SK-N-SH treated with all-trans-retinoic acid at 6 μM for 48 hours (cell line): ENCODE data around the gene FAR2.

Source experiments
- ARNTL ChIP-seq: fragments of 450-650 bp; formaldehyde crosslinking; IDR thresholded peaks from 2 replicates; pipeline ENCODE4 v1.5.0; 2020; ENCODE audit warnings: low read depth, mild to moderate bottlenecking, moderate library complexity, borderline replicate concordance
- BACH2 ChIP-seq: fragments of 250-450 bp; sonication (Bioruptor Pico); IDR thresholded peaks from 2 replicates; pipeline ENCODE4 v1.9.0; 2021; ENCODE audit warnings: mild to moderate bottlenecking, borderline replicate concordance
- GLIS3 ChIP-seq: fragments of 250-450 bp; sonication (Bioruptor Pico); IDR thresholded peaks from 2 replicates; pipeline ENCODE4 v1.5.0; 2020; ENCODE audit warnings: mild to moderate bottlenecking, moderate library complexity
- ISL1 ChIP-seq: fragments of 250-450 bp; sonication (Bioruptor Pico); IDR thresholded peaks from 2 replicates; pipeline ENCODE4 v2.1.2; 2022; ENCODE audit warnings: mild to moderate bottlenecking, moderate library complexity
- OSR1 ChIP-seq: fragments of 250-450 bp; sonication (Bioruptor Pico); IDR thresholded peaks from 2 replicates; pipeline ENCODE4 v1.8.0; 2022; ENCODE audit warnings: moderate library complexity, mild to moderate bottlenecking, inconsistent platforms
- ZC3H10 ChIP-seq: fragments of 250-450 bp; sonication (Bioruptor Pico); IDR thresholded peaks from 2 replicates; pipeline ENCODE4 v1.5.1; 2021; ENCODE audit warnings: mild to moderate bottlenecking, moderate library complexity
- TF ChIP-seq, protein P1 (sequence below): fragments of 250-450 bp; sonication (Bioruptor Pico); IDR thresholded peaks from 2 replicates; pipeline ENCODE4 v1.5.1; 2020; ENCODE audit warnings: low read depth, mild to moderate bottlenecking, moderate library complexity
- TF ChIP-seq, protein P2 (sequence below): fragments of 250-450 bp; sonication (Bioruptor Pico); IDR thresholded peaks from 2 replicates; pipeline ENCODE4 v1.8.0; 2020; ENCODE audit warnings: mild to moderate bottlenecking, moderate library complexity, borderline replicate concordance
- TF ChIP-seq, protein P3 (sequence below): fragments of 250-450 bp; sonication (Bioruptor Pico); IDR thresholded peaks from 2 replicates; pipeline ENCODE4 v1.5.0; 2020; ENCODE audit warnings: mild to moderate bottlenecking, moderate library complexity

DNA sequence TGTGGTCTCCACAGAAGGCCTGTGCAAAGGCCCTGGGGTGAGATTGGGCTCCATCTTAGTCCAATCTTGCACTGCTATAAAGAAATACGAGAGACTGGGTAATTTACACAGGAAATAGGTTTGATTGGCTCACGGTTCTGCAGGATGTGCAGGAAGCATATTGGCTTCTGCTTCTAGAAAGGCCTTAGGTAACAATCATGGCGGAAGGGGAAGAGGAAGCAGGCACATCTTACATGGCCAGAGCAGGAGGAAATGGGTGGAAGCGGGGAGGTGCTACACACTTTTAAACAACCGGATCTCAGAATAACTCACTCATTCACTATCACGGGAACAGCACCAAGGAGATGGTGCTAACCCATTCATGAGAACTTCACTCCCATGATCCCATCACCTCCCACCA, 55.4 kb downstream of the FAR2 start:
- TF ChIP-seq, protein P1, sequence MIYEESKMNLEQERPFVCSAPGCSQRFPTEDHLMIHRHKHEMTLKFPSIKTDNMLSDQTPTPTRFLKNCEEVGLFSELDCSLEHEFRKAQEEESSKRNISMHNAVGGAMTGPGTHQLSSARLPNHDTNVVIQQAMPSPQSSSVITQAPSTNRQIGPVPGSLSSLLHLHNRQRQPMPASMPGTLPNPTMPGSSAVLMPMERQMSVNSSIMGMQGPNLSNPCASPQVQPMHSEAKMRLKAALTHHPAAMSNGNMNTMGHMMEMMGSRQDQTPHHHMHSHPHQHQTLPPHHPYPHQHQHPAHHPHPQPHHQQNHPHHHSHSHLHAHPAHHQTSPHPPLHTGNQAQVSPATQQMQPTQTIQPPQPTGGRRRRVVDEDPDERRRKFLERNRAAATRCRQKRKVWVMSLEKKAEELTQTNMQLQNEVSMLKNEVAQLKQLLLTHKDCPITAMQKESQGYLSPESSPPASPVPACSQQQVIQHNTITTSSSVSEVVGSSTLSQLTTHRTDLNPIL (CRISPR knock-in tag) = no peak
- TF ChIP-seq, protein P2, sequence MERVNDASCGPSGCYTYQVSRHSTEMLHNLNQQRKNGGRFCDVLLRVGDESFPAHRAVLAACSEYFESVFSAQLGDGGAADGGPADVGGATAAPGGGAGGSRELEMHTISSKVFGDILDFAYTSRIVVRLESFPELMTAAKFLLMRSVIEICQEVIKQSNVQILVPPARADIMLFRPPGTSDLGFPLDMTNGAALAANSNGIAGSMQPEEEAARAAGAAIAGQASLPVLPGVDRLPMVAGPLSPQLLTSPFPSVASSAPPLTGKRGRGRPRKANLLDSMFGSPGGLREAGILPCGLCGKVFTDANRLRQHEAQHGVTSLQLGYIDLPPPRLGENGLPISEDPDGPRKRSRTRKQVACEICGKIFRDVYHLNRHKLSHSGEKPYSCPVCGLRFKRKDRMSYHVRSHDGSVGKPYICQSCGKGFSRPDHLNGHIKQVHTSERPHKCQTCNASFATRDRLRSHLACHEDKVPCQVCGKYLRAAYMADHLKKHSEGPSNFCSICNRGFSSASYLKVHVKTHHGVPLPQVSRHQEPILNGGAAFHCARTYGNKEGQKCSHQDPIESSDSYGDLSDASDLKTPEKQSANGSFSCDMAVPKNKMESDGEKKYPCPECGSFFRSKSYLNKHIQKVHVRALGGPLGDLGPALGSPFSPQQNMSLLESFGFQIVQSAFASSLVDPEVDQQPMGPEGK (CRISPR knock-in tag) = no peak
- TF ChIP-seq ARNTL (CRISPR knock-in tag) (no peak), ZC3H10 (CRISPR knock-in tag) (no peak), OSR1 (no peak), BACH2 (CRISPR knock-in tag) (no peak), GLIS3 (CRISPR knock-in tag) (no peak), ISL1 (CRISPR knock-in tag) (no peak)
- TF ChIP-seq, protein P3, sequence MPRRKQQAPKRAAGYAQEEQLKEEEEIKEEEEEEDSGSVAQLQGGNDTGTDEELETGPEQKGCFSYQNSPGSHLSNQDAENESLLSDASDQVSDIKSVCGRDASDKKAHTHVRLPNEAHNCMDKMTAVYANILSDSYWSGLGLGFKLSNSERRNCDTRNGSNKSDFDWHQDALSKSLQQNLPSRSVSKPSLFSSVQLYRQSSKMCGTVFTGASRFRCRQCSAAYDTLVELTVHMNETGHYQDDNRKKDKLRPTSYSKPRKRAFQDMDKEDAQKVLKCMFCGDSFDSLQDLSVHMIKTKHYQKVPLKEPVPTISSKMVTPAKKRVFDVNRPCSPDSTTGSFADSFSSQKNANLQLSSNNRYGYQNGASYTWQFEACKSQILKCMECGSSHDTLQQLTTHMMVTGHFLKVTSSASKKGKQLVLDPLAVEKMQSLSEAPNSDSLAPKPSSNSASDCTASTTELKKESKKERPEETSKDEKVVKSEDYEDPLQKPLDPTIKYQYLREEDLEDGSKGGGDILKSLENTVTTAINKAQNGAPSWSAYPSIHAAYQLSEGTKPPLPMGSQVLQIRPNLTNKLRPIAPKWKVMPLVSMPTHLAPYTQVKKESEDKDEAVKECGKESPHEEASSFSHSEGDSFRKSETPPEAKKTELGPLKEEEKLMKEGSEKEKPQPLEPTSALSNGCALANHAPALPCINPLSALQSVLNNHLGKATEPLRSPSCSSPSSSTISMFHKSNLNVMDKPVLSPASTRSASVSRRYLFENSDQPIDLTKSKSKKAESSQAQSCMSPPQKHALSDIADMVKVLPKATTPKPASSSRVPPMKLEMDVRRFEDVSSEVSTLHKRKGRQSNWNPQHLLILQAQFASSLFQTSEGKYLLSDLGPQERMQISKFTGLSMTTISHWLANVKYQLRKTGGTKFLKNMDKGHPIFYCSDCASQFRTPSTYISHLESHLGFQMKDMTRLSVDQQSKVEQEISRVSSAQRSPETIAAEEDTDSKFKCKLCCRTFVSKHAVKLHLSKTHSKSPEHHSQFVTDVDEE (CRISPR knock-in tag) = no peak
